ENCODE measurements around the gene FAAP20.

The FAAP20 gene

DNA sequence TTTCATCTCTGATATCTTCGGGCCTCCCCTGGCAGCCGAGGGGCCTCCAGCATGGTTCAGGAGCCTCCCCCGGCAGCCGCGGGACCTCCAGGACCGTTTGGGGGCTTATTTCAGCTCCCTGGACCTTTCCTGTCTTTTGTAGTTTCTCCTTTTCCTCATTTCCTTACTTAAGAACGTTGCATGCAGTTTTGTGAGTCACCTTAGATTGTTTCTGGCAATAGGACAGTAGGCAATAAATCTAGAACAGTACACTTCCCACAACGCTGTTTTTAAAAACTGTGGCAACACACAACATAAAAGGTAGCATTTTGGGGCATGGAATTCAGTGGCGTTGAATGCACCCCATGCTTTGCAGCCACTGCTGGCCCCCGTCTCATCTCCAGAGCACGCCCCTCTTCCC, 24.4 kb downstream of the FAAP20 start:
- DNase-seq (ENCODE audit: low read depth), result no peak
- TF ChIP-seq, protein P1, sequence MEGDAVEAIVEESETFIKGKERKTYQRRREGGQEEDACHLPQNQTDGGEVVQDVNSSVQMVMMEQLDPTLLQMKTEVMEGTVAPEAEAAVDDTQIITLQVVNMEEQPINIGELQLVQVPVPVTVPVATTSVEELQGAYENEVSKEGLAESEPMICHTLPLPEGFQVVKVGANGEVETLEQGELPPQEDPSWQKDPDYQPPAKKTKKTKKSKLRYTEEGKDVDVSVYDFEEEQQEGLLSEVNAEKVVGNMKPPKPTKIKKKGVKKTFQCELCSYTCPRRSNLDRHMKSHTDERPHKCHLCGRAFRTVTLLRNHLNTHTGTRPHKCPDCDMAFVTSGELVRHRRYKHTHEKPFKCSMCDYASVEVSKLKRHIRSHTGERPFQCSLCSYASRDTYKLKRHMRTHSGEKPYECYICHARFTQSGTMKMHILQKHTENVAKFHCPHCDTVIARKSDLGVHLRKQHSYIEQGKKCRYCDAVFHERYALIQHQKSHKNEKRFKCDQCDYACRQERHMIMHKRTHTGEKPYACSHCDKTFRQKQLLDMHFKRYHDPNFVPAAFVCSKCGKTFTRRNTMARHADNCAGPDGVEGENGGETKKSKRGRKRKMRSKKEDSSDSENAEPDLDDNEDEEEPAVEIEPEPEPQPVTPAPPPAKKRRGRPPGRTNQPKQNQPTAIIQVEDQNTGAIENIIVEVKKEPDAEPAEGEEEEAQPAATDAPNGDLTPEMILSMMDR (IDR thresholded peaks at IDR 0.05; ENCODE audit: low read depth, low read length, missing control alignments), result no peak
- H3K4me3 ChIP-seq (ENCODE audit: low read depth, low read length), result no peak overlapping the region

DNA sequence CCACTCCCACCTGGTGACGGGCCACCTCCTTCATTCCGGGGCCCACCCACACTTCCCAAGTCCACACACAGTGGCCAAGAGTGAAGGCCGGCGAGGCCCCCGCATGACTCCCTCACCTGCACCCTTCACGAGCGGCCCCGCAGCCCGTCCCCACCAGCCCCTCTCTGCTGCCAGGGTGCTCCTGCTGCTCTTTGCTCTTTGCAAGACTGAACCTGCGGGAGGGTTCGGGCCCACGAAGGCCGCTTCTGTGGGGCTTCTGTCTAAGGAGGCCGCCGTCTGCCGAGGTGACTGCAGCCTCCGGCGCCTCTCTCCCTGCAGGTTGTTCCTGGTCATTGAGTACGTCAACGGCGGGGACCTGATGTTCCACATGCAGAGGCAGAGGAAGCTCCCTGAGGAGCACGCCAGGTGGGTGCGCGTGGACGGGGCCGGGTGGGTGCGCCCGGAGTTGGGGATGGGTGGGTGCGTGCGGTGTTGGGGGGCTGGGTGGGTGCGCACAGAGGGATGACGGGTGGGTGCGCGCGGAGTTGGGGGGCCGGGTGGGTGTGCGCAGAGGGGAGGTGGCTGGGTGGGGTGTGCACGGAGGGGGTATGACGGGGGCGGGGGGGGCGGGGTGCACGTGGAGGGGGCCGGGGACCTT, 25.3 kb downstream of the FAAP20 start:
- TF ChIP-seq, protein P1 (IDR thresholded peaks at IDR 0.05; ENCODE audit: low read depth, low read length, missing control alignments), result no peak
- DNase-seq (ENCODE audit: low read depth), result no peak
- H3K4me3 ChIP-seq (ENCODE audit: low read depth, low read length), result no peak overlapping the region

DNA sequence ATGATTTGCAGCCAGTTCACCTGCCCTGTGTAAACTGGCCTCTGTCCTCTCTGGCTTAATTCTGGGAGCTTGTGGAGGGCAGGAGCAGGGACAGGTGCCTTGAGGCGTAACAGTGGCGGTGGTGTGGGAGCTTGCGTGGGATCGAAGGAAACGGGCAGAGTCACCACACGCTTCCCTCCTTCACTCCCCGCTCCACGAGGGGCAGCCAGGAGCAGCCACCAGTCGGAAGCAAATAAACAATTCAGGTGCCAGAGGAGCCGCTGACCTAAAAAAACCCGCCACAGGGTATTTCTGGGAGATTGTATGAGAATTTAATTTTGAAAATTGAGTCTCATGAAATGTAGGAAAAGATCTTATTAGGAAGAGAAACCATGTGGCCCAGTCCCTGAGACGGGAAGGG, 26.0 kb downstream of the FAAP20 start:
- no peak for DNase-seq (ENCODE audit: low read depth)
- H3K4me3 ChIP-seq (ENCODE audit: low read depth, low read length), result no peak overlapping the region
- TF ChIP-seq, protein P1 (IDR thresholded peaks at IDR 0.05; ENCODE audit: low read depth, low read length, missing control alignments), result no peak

DNA sequence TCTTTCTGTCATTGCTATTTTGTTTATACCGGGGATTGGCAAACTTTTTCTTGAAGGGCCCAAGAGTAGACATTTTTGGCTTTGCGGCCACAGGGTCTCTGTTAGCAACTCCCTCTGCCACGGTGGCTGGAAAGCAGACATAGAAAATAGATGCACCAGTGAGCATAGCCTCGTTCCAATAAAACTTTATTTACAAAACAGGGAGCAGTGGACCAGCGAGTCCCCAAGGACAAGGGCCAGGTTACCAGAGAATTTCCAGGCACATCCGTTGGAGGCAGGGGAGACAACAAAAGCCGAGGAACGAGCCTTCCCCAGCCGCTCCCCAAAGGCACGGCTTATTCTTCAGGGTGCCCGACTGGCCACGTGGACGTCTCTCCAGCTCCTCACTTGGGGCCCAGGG, 26.5 kb downstream of the FAAP20 start:
- TF ChIP-seq, protein P1 (IDR thresholded peaks at IDR 0.05; ENCODE audit: low read depth, low read length, missing control alignments), result no peak
- no peak for DNase-seq (ENCODE audit: low read depth)

DNA sequence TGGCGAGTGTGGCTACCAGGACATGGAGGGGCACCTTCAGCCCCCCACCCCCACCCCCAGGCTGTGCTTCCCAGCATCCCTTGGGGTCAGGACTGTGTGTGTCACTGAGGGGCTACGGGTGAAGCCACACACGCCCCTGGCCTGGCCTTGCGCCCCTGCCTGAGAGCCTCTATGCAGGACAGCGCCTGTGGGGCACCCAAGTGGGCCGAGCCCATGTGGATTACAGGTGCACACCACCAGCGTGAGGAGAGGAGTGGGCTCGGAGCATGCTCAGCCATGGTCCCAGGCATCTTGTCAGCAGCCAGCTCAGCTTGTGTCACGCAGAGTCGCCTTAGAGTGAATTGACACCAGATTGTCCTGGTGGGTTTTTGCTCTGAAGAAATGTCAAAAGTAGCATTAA, 27.9 kb downstream of the FAAP20 start:
- DNase-seq (ENCODE audit: low read depth), result no peak
- TF ChIP-seq, protein P1 (IDR thresholded peaks at IDR 0.05; ENCODE audit: low read depth, low read length, missing control alignments), result no peak
- H3K4me3 ChIP-seq (ENCODE audit: low read depth, low read length), result no peak overlapping the region

More for the DNA sequence above, 26.5 kb downstream of the FAAP20 start:
- H3K4me3 ChIP-seq (ENCODE audit: low read depth, low read length), result no peak overlapping the region

DNA sequence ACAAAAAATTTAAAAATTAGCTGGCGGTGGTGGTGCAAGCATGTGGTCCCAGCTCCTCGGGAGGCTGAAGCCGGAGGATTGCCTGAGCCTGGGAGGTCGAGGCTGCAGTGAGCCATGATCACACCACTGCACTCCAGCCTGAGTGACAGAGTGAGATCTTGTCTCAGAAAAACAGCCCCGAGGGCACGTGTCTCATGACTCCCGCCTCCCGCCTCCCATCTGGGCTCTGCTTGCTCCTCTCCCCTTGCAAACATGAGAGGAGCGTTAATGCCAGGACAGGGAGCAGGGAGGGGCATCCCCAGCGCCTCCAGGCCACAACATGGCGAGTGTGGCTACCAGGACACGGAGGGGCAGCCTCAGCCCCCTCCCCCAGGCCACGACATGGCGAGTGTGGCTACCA, 28.3 kb downstream of the FAAP20 start:
- no peak for DNase-seq (ENCODE audit: low read depth)
- no peak overlapping the region for H3K4me3 ChIP-seq (ENCODE audit: low read depth, low read length)
- TF ChIP-seq, protein P1 (IDR thresholded peaks at IDR 0.05; ENCODE audit: low read depth, low read length, missing control alignments), result no peak

DNA sequence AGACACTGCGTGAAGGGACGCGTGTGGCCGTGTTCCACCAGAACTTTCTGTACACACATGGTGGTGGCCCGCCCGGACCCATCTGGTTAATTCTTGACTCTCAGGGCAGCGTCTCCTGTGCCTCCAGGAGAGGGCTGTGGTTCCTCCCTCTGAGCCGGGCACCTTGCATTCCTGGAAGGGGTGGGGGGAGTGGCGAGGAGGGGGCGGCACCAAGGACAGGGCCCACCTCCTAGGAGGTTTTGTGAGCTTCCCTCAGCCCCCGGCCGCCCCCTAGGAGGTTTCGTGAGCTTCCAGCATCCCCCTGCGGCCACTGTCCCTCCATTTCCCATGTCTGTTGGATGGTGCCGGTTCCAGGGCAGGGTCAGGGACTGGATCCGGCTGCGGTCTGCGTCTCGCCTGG, 28.9 kb downstream of the FAAP20 start:
- no peak for DNase-seq (ENCODE audit: low read depth)
- TF ChIP-seq, protein P1 (IDR thresholded peaks at IDR 0.05; ENCODE audit: low read depth, low read length, missing control alignments), result no peak

More for the DNA sequence above, 28.9 kb downstream of the FAAP20 start:
- H3K4me3 ChIP-seq (ENCODE audit: low read depth, low read length), result no peak overlapping the region

Data from GM12864 (cell line).